Measurements from ENCODE around the gene PAMR1. TPM values are rescaled to one million over a fixed set of nuclear protein-coding genes. Genes with fewer than 3 reads are reported as not detected.
A peak's percentile ranks its signal among the peaks of the same experiment; 100 is the strongest.

The PAMR1 gene
- total and polyA plus RNA-seq, 10 of the 15 experiments (the other 5 are each of a cell fraction or from before 2014, with no cell fraction given) = 0.04 TPM; not detected in 9

- in situ Hi-C loops (cut with MboI) = no loop called here
- POLR2A ChIA-PET = no interaction called here
- intact Hi-C loops (cut with micrococcal nuclease; ENCODE audit: unreplicated experiment) = loop anchor here (5.0 kb wide), 2 partner anchors 559 to 781 kb away; no protein-coding TSS in a partner anchor
- DNase-seq (ENCODE audit: low read depth, low spot score) (no peak), ATAC-seq (peak; percentile 61), FAIRE-seq (no peak)
- SMC1A ChIA-PET (ENCODE audit: uncharacterized antibody, unreplicated experiment) = no interaction called here
- H3K4me1 ChIP-seq (ENCODE audit: control insufficient read depth, insufficient read depth, low read length) = no peaks in the 10 kb centered on the region
- H4K20me1 ChIP-seq (ENCODE audit: control insufficient read depth, insufficient read depth) = no peaks in the 10 kb centered on the region
- no peaks in the 10 kb centered on the region for H3K79me2 ChIP-seq (ENCODE audit: control insufficient read depth, insufficient read depth, low read length)
- no peak overlapping the region for H3K4me2 ChIP-seq (ENCODE audit: control insufficient read depth, insufficient read depth)
- BruUV-seq (replicated peaks) = no TSS peak
- WGBS (ENCODE audit: insufficient coverage, insufficient replicate concordance, low lambda C conversion rate, missing lambda C conversion rate) = 3% methylated on average over 2 of the region's 2 CpGs
- no peak overlapping the region for H3K9ac ChIP-seq (ENCODE audit: control insufficient read depth, insufficient read depth, low read length)
- H3K27me3 ChIP-seq (replicated peaks in 1 of 2; ENCODE audit: control insufficient read depth in 2 of 2, insufficient read depth in 2 of 2, low read length in 1 of 2) = no peaks in the 10 kb centered on the region; a peak in 1 of 4 replicates
- TF ChIP-seq, protein P1, sequence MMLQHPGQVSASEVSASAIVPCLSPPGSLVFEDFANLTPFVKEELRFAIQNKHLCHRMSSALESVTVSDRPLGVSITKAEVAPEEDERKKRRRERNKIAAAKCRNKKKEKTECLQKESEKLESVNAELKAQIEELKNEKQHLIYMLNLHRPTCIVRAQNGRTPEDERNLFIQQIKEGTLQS (IDR thresholded peaks at IDR 0.05; ENCODE audit: borderline replicate concordance, extremely low read depth, low read depth, low read length) = no peak
- TF ChIP-seq MYB (IDR thresholded peaks at IDR 0.05; ENCODE audit: borderline replicate concordance, low read depth, low read length) (no peak), EZH2 (IDR thresholded peaks at IDR 0.05; ENCODE audit: borderline replicate concordance, control insufficient read depth, low read depth, low read length) (no peak), MYC (IDR thresholded peaks at IDR 0.05; ENCODE audit: insufficient read depth, insufficient read length, insufficient replicate concordance, low read length, severe bottlenecking) (no peak), CREM (IDR thresholded peaks at IDR 0.05; ENCODE audit: low read depth) (no peak), FOXK2 (IDR thresholded peaks at IDR 0.05) (no peak)
- H3K4me3 ChIP-seq = no peak overlapping the region
- no peak overlapping the region for H2AFZ ChIP-seq (ENCODE audit: control insufficient read depth, low read depth, low read length)
- no peaks in the 10 kb centered on the region for H3K36me3 ChIP-seq (ENCODE audit: control insufficient read depth in 2 of 2, insufficient read depth in 2 of 2, low read length in 1 of 2)
- CTCF ChIA-PET = interaction anchor here (1.2 to 2.4 kb wide), 3 partner anchors 12 to 561 kb away, joined by 3 to 11 read pairs (median 4); no protein-coding TSS in a partner anchor
- RAD21 ChIA-PET (ENCODE audit: unreplicated experiment) = no interaction called here
- H3K27ac ChIP-seq (ENCODE audit: control insufficient read depth, insufficient read depth) = no peak overlapping the region
- no peaks in the 10 kb centered on the region; the same call in 1 of the 3 replicates for H3K9me3 ChIP-seq (replicated peaks; ENCODE audit: control insufficient read depth, insufficient read depth, low read length)
Measured at GRCh38 chr11:35486446-35486845, 39.0 kb downstream of the PAMR1 start.
